ENCODE data around the gene GRIP1. TPM values are rescaled to one million over a fixed set of nuclear protein-coding genes. Genes with fewer than 3 reads are reported as not detected.

The GRIP1 gene
- total and polyA plus RNA-seq, 2 experiments from 2014 or later: 5.1 to 13.7 TPM

DNA sequence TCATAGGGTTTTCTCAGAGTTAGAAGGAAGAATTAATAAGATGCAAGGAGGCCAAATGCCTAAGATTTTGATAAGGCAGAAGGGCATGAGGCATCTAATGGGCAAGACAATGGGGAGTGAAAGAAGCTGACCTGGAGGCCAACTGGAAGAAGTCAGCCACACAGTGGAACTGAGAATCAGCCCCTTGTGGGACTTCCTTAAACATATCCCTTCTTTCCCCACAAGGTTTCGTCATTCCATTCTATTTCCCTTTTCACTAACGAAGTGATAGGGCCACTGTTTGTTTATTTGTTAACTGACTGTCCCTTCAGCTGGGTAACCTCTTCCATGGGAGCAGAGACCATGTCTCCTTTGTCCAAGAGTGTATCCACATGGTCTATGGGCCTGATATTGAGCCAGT, 290.4 kb downstream of the GRIP1 start:
- H3K4me2 ChIP-seq: no peak overlapping the region
- no peaks in the 10 kb centered on the region; the same call in 1 of the 2 replicates for H4K20me1 ChIP-seq (replicated peaks; ENCODE audit: insufficient read depth)
- Mint-ChIP-seq H3K9me3 (no peaks in the 10 kb centered on the region; the same call in 2 of the 3 replicates), H3K27me3 (ENCODE audit: insufficient read depth, low read depth, poor library complexity) (no peaks in the 10 kb centered on the region), H3K4me3 (no peak overlapping the region), H3K4me1 (no peaks in the 10 kb centered on the region), H3K36me3 (ENCODE audit: low read depth) (no peaks in the 10 kb centered on the region), H3K27ac (no peak overlapping the region)
- H3K36me3 ChIP-seq (ENCODE audit: insufficient read depth): no peaks in the 10 kb centered on the region
- H2AFZ ChIP-seq: no peak overlapping the region
- ATAC-seq: no peak
- H3K4me3 ChIP-seq: no peak overlapping the region
- no peaks in the 10 kb centered on the region for H3F3A ChIP-seq (replicated peaks; ENCODE audit: low read depth)
- no peak for DNase-seq (ENCODE audit: low spot score)
- H3K79me2 ChIP-seq (replicated peaks; ENCODE audit: insufficient read depth): no peaks in the 10 kb centered on the region
- TF ChIP-seq, protein P1, sequence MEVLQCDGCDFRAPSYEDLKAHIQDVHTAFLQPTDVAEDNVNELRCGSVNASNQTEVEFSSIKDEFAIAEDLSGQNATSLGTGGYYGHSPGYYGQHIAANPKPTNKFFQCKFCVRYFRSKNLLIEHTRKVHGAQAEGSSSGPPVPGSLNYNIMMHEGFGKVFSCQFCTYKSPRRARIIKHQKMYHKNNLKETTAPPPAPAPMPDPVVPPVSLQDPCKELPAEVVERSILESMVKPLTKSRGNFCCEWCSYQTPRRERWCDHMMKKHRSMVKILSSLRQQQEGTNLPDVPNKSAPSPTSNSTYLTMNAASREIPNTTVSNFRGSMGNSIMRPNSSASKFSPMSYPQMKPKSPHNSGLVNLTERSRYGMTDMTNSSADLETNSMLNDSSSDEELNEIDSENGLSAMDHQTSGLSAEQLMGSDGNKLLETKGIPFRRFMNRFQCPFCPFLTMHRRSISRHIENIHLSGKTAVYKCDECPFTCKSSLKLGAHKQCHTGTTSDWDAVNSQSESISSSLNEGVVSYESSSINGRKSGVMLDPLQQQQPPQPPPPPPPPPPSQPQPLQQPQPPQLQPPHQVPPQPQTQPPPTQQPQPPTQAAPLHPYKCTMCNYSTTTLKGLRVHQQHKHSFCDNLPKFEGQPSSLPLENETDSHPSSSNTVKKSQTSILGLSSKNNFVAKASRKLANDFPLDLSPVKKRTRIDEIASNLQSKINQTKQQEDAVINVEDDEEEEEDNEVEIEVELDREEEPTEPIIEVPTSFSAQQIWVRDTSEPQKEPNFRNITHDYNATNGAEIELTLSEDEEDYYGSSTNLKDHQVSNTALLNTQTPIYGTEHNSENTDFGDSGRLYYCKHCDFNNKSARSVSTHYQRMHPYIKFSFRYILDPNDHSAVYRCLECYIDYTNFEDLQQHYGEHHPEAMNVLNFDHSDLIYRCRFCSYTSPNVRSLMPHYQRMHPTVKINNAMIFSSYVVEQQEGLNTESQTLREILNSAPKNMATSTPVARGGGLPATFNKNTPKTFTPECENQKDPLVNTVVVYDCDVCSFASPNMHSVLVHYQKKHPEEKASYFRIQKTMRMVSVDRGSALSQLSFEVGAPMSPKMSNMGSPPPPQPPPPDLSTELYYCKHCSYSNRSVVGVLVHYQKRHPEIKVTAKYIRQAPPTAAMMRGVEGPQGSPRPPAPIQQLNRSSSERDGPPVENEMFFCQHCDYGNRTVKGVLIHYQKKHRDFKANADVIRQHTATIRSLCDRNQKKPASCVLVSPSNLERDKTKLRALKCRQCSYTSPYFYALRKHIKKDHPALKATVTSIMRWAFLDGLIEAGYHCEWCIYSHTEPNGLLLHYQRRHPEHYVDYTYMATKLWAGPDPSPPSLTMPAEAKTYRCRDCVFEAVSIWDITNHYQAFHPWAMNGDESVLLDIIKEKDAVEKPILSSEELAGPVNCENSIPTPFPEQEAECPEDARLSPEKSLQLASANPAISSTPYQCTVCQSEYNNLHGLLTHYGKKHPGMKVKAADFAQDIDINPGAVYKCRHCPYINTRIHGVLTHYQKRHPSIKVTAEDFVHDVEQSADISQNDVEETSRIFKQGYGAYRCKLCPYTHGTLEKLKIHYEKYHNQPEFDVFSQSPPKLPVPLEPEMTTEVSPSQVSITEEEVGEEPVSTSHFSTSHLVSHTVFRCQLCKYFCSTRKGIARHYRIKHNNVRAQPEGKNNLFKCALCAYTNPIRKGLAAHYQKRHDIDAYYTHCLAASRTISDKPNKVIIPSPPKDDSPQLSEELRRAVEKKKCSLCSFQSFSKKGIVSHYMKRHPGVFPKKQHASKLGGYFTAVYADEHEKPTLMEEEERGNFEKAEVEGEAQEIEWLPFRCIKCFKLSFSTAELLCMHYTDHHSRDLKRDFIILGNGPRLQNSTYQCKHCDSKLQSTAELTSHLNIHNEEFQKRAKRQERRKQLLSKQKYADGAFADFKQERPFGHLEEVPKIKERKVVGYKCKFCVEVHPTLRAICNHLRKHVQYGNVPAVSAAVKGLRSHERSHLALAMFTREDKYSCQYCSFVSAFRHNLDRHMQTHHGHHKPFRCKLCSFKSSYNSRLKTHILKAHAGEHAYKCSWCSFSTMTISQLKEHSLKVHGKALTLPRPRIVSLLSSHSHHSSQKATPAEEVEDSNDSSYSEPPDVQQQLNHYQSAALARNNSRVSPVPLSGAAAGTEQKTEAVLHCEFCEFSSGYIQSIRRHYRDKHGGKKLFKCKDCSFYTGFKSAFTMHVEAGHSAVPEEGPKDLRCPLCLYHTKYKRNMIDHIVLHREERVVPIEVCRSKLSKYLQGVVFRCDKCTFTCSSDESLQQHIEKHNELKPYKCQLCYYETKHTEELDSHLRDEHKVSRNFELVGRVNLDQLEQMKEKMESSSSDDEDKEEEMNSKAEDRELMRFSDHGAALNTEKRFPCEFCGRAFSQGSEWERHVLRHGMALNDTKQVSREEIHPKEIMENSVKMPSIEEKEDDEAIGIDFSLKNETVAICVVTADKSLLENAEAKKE (CRISPR knock-in tag; IDR thresholded peaks at IDR 0.05): no peak
- TF ChIP-seq CREB1 (CRISPR knock-in tag; IDR thresholded peaks at IDR 0.05; ENCODE audit: low read depth): no peak
- no peak for TF ChIP-seq JUNB (IDR thresholded peaks at IDR 0.05; ENCODE audit: unreplicated experiment)
- TF ChIP-seq, protein P2, sequence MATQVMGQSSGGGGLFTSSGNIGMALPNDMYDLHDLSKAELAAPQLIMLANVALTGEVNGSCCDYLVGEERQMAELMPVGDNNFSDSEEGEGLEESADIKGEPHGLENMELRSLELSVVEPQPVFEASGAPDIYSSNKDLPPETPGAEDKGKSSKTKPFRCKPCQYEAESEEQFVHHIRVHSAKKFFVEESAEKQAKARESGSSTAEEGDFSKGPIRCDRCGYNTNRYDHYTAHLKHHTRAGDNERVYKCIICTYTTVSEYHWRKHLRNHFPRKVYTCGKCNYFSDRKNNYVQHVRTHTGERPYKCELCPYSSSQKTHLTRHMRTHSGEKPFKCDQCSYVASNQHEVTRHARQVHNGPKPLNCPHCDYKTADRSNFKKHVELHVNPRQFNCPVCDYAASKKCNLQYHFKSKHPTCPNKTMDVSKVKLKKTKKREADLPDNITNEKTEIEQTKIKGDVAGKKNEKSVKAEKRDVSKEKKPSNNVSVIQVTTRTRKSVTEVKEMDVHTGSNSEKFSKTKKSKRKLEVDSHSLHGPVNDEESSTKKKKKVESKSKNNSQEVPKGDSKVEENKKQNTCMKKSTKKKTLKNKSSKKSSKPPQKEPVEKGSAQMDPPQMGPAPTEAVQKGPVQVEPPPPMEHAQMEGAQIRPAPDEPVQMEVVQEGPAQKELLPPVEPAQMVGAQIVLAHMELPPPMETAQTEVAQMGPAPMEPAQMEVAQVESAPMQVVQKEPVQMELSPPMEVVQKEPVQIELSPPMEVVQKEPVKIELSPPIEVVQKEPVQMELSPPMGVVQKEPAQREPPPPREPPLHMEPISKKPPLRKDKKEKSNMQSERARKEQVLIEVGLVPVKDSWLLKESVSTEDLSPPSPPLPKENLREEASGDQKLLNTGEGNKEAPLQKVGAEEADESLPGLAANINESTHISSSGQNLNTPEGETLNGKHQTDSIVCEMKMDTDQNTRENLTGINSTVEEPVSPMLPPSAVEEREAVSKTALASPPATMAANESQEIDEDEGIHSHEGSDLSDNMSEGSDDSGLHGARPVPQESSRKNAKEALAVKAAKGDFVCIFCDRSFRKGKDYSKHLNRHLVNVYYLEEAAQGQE (IDR thresholded peaks at IDR 0.05; ENCODE audit: unreplicated experiment): no peak
- TF ChIP-seq, protein P3, sequence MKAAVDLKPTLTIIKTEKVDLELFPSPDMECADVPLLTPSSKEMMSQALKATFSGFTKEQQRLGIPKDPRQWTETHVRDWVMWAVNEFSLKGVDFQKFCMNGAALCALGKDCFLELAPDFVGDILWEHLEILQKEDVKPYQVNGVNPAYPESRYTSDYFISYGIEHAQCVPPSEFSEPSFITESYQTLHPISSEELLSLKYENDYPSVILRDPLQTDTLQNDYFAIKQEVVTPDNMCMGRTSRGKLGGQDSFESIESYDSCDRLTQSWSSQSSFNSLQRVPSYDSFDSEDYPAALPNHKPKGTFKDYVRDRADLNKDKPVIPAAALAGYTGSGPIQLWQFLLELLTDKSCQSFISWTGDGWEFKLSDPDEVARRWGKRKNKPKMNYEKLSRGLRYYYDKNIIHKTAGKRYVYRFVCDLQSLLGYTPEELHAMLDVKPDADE (IDR thresholded peaks at IDR 0.05): no peak
- no peak for TF ChIP-seq ZNF114 (CRISPR knock-in tag; IDR thresholded peaks at IDR 0.05)
- TF ChIP-seq EZH2phosphoT487 (IDR thresholded peaks at IDR 0.05; ENCODE audit: unreplicated experiment): no peak
- no peak for TF ChIP-seq POLR2AphosphoS5 (IDR thresholded peaks at IDR 0.05; ENCODE audit: low read depth)
- no peak for TF ChIP-seq EZH2 (IDR thresholded peaks at IDR 0.05; ENCODE audit: low read depth, unreplicated experiment)
- TF ChIP-seq NANOG (IDR thresholded peaks at IDR 0.05; ENCODE audit: borderline replicate concordance): no peak
- TF ChIP-seq, protein P4, sequence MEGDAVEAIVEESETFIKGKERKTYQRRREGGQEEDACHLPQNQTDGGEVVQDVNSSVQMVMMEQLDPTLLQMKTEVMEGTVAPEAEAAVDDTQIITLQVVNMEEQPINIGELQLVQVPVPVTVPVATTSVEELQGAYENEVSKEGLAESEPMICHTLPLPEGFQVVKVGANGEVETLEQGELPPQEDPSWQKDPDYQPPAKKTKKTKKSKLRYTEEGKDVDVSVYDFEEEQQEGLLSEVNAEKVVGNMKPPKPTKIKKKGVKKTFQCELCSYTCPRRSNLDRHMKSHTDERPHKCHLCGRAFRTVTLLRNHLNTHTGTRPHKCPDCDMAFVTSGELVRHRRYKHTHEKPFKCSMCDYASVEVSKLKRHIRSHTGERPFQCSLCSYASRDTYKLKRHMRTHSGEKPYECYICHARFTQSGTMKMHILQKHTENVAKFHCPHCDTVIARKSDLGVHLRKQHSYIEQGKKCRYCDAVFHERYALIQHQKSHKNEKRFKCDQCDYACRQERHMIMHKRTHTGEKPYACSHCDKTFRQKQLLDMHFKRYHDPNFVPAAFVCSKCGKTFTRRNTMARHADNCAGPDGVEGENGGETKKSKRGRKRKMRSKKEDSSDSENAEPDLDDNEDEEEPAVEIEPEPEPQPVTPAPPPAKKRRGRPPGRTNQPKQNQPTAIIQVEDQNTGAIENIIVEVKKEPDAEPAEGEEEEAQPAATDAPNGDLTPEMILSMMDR (conservative IDR thresholded peaks at IDR 0.05; ENCODE audit: low read depth in 2 of 2): no peak
- TF ChIP-seq STAT1 (IDR thresholded peaks at IDR 0.05; ENCODE audit: unreplicated experiment): no peak
- no peak for TF ChIP-seq ZNF331 (CRISPR knock-in tag; IDR thresholded peaks at IDR 0.05; ENCODE audit: low read depth)
- H3K9me2 ChIP-seq (ENCODE audit: insufficient read depth): no peaks in the 10 kb centered on the region
- H3K27ac ChIP-seq (ENCODE audit: low read depth): no peak overlapping the region
- H3K27me3 ChIP-seq (ENCODE audit: insufficient read depth): no peaks in the 10 kb centered on the region
- H3K4me1 ChIP-seq (ENCODE audit: insufficient read depth): no peaks in the 10 kb centered on the region
